ENCODE data around the gene SCYL1. TPM values are rescaled to one million over a fixed set of nuclear protein-coding genes. Genes with fewer than 3 reads are reported as not detected.

SCYL1 gene
- polyA plus RNA-seq, 3 donors: 60.9 to 68.7 (median 65.3) TPM

DNA sequence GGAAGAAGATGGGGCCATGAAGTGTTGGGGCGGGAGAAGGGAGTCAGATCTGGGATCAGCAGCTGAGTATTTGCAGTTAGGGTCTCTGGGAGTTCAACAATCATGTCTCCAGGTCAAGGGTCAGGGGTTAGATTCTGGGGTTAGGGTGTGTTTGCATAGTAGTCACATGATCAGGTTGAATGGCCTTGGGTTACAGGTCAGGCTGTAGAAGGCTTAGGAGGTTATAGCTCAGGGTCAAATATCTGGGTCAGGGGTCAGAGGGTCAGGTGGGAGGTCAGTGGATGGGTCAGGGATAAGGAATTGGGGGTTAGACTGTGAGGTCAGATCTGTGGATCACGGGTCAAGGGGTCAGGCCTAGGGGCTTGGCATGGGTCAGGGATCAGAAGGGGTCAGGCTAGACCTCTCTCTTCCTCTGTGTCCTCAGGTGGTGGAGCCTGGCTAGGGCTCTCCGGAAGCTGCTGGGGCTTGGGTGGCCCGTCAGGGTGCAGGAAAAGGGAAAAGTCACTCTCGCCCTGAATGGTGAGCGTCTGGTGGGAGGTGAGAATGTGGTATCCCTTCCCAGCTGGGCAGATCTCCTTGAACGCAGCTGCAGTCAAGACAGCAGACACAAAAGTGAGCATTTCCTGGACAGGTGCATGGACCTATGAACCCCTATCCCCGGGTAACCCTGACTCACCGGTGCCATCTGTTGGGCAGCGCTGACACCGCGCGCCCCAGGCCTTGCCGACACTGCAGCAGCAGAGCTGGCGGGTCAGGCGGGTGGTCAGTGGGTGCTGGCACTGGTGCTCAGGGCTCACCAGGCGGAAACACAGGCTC lies 26.9 kb downstream of the SCYL1 start:
- no peak for DNase-seq (ENCODE audit: low read depth in 3 of 3, low spot score in 2 of 3)

DNA sequence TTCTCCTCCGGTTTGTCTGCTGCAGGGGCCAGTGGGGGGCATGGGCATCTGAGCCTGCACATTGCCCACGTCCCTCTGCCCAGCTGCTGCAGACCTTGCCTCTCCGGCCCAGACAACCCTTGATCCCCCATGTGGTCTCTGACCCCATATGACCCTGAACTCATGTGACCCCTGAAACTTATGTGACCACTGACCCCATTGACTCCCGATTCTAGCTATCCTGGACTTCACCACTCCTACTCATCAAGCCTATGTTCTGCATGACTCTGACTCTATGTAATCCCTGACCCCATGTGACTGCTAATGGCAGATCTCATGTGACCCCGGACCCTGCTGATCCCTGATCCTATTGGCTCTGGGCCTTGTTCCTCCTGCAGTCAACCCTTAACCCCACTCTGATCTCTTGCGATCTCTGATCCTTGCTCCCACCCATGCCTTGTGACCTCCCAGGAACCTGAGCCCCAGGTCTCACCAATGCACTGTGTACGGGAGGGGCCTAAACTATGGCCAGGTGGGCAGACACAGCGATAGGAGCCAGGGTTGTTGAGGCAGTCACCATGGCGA lies 27.6 kb downstream of the SCYL1 start:
- no peak for DNase-seq (ENCODE audit: low read depth in 3 of 3, low spot score in 2 of 3)

DNA sequence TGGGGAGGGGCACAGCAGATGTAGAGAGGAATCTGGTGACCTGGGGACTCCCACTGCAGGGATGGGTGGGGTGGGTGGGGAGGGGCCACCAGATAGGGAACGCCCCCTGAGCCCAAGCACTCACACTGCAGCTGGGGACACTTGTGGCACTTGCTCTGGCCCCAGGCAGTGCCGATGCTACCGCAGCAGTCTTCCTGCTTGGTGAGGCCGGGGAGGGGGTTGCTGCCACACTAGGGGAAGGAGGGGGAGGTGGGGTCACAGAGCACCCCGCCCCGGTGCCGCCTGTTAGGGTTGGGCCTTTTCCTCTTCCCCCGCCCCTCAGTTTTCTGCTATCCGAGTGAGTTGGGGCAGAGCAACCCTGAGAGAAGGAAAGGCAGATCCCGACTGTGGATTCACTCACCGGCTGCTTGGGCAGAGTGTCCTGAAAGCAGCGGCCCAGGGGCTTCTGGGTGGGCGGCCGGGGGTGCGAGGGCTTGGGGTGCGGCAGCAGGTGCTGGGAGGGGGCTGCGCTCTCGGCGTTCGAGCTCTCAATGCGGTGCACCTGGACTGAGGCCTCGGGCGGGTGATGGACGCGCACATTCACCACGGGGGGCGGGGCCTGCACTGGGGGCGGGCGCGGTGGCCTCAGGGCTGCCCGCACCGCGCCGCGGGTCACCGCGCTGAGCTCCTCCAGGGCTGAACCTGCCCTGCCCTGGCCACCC lies 28.6 kb downstream of the SCYL1 start:
- DNase-seq (ENCODE audit: low read depth in 3 of 3, low spot score in 2 of 3): no peak

DNA sequence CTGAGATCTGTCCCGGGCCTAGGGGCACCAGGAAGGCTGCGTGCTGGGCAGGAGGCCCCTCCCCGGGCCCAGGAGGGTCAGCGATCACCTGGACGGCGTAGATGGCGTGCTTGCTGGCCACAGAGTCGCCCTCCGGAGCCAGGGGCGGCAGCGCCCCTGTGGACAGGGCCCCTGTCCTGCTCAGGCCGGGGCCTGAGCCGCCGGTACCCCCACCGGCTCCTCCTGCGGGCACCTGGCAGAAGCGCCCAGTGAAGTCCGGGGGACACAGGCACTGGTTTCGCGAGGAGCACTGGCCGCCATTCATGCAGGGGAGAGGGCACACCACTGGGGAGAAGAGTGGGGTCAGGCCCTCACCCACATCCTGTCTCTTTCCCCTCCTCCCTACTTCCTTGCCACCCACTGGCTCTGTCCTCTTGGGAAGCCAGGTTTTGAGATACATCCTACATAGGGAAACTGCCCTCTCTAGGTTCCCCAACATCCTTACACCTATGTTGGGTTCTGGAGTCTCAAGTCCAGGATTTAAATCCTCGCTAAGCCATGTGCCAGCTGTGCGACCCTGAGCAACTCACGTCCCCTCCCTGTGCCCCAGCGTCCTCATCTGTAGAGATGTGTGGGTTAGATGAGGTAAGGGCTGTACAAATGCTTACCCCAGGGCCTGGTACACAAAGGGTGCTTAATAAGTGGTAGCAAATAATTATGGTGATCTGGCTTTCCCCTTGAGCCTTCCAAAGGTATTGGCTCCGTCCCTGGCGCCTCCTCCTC lies 29.4 kb downstream of the SCYL1 start:
- DNase-seq (ENCODE audit: low read depth in 3 of 3, low spot score in 2 of 3): no peak

DNA sequence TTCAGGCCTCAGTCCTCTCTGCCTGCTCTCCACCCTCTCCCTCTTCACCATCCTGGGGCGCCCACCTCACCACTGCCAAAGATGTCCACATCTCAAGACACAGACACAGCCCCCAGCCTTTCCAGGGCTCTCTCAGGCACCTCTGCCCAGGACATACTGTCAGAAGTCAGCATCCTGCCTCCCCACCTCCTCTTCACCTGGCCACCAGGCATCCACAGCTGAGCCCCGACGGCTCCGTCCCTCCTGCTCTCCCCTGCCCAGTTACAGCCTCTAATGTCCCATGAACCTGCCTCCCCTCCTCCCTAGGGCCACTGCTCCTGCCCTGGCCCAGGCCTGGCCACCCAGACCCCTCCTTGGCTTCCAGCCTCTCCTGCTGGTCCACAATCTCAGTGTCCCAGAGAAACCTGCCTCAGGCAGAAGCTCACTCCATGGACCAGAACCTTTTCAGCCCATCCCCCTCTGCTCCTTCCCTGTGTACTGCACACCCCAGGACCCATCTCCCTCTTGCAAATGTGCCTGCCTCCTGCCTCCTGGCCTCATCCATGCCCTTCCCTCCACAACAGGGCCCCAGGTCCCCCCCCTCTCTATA lies 30.1 kb downstream of the SCYL1 start:
- no peak for DNase-seq (ENCODE audit: low read depth in 3 of 3, low spot score in 2 of 3)

DNA sequence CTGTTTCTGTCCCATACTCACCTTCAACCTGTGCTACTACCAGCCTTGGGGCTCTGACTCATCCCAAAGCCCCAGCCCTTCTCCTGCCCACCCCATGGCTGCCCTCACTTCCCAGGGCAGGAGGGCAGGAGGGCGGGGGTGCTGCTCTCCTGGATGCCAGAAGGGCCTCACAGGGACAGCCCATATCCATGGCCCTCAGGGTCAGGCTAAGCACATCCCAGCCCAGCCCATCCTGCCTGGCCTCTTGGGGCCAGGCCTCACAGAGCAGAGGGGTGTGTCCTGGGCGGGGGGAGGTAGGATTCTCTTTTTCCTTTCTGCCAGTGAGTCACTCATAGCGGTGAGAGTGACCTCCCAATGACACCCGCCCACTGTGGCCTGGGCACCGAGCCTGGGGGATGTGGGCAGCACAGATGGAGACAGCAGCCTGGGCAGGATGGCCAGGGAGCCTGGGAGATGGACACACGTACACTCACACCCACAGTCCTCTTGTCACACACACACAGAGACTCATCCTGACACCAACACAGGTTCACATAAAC lies 30.9 kb downstream of the SCYL1 start:
- DNase-seq (ENCODE audit: low read depth in 3 of 3, low spot score in 2 of 3): no peak

DNA sequence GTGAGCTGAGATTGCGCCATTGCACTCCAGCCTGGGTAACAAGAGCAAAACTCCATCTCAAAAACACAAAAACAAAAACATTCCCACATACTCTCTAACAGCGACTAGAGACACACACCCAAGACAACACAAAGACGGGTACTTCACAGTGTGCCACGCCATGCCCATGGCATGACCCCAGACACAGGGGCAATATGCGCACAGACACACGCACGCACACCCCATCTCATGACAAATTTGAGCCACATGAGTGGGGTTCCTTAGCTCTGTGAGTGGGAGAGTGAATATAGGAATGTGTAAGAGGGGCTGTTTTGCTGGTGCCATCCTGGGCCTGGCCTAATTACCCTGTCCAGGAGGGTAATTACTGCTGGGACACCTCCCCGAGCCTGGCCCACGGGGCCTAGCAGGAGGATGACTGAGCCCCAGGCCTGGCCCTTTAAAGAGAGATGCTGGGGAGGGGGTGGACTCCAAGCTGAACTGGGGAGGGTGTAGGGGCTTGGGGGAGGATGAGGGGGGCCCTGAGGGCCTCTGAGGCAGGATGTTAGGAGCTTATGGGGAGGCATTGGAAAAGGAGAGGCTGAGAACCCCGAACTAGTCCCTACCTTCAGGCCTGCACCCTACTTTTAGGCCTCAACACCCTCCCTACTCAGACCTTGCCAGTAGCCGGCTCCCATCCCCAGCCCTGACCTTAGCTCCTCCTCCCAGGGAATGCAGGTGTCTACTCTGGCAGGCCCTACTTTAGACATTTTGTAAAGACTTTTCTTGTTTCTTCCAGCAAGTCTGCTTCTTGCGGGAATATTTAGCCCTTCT lies 31.8 kb downstream of the SCYL1 start:
- no peak for DNase-seq (ENCODE audit: low read depth in 3 of 3, low spot score in 2 of 3)

DNA sequence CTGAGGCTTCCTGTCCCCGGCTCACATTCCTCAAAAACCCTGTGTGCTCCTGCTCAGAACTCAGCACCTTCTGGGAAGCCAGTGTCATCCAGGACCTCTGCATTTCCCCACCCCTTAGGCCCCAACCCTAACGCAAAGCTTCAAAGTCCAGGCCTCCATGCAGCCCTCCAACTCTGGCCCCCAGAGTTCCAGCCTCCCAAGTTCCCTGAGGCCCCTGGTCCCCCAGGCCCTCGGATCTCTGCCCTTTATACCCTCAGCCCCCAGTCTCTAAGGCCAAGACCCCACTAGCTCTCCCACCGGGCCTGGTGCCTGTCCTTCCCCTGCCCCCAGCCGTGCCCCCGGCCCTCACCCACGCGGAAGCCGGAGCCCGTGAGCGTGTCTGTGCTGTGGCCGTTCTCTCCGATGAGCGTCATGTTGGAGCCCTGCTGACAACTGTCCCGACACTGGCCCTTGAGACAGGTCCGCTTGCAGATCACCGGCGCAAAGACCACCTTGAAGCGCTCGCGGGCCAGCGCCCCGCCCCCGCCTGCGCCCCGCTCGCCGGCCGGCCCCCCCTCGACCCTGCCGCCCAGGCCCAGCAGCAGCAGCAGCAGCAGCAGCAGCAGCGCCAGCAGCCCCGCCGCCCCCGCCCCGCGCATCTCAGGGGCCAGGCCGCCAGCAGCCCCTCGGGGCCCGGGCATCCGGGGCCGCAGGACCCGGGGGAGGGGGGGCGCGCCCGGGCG lies 32.6 kb downstream of the SCYL1 start:
- DNase-seq (ENCODE audit: low read depth in 3 of 3, low spot score in 2 of 3): no peak

DNA sequence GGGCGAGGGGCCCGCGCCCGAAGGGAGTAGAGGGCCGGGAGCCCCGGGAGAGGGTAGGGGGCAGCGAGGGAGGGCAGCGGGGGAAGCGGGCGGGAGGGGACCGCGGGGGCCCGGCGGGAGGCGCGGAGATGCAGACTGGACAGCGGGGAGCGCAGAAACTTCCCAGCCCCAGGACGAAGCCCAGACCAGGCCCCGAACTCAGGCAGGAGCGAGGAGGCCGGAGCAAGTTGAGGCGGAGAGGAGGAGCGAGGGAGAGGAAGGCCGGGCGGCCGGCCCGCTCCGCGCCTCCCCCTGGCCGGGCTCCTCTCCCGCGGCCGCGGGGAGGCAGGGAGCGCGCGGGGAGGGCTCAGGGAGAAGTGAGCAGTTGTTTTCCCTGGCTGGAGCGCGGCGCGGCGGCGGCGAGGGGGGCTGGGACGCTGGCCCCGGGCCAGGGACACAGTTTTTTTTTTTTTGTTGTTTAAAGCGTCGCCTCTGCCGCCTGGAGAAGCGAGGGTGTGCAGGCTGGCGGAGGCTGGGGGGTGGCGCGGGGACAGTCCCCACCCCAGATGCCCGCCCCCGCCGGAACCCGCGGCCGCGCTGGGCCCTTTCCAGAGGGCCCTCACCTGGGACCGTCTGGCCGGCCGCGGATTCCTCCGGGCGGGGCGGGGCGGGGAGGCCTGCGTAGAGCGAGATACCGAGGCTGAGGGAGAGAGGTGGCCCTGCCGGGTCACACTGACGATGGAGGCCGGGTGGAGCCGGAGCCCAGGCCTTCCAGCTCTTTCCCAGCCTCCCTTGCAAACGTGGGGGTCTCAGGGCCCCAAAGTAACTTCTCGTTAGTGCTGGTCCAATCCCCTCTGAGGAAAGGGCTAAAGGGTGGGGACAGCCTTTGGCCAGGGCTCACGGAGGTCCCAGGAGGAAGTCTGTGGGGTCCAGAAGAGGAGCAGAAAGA lies 33.4 kb downstream of the SCYL1 start, which contains the start of gene LTBP3:
Gene LTBP3 (minus strand): TSS at position 358 of the 928 bp plus-strand sequence. CDS start 400 bp downstream, outside the sequence.
- DNase-seq (ENCODE audit: low read depth in 3 of 3, low spot score in 2 of 3): no peak

DNA sequence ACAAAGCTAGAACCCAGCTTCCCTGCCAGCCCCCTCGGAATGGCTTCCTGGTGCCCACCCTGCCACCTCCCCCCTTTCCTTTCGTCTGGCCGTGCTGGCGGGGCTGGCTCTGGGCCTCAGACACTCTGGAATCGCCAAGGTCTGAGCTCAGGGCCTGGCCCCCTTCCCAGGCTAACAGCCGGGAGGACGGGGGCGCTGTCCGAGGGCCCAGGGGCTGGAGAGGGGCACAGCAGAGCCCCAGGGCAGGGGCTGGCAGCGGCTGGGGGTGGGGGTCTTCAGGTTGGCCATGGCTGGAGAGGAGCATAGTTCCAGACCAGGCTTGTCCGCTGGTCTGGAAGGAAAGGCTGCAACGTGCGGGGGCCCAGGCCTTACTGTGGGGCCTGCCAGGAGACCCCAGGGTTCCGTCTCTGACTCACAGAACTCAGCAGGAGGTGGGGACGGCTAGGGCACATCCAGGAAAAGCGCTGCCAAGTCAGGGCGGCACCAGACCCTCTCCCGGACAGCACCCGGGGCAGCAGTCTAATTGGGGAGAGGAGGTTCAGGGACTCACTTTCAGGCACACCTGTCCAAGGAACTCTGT lies 34.1 kb downstream of the SCYL1 start:
- no peak for DNase-seq (ENCODE audit: low read depth in 3 of 3, low spot score in 2 of 3)

DNA sequence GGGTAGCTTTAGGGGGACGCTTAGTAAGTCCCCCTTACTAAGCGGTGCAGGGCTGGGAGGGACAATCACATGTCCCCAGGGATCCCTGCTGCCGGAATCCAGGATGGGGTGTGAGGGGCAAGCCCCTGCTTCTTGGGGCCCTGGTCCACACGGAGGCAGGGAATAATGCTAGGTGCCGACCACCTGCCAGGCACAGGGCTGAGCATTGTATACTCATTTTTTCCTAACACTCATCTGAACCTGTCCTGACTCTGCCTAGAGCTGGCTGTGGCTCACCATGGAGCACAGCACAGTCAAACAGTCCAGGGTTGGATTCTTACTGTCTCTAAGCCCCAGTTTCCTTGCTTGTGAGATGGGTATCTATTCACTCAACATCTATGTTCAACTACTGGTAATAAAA lies 34.7 kb downstream of the SCYL1 start:
- no peak for DNase-seq (ENCODE audit: low read depth in 3 of 3, low spot score in 2 of 3)

DNA sequence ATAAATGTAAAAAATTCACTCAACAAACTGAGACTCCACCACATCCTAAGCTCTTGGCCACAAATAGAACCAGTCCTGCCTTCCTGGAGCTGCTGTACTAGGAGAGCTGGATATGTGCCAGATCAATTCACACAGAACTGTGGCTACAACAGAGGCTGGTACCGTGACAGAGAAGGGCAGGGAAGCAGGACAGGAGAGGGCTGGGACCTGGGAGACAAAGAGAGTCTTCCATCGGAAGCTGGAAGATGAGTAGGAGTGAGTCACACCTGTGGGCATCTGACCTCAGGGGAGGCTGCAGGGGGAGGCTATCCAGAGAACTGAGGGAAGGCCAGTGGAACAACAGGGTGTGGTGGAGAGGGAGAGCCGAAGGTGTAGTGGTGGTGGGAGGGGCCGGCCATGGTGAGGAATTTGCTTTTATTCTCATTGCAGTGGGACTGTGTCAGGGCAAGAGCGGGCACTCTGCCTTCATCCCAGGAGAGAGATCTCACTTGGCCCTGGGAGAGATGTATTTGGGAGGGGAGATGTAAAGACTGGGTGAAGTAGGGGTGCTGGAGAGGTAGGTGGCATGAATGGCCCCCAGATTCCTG lies 35.2 kb downstream of the SCYL1 start:
- DNase-seq (ENCODE audit: low read depth in 3 of 3, low spot score in 2 of 3): no peak

DNA sequence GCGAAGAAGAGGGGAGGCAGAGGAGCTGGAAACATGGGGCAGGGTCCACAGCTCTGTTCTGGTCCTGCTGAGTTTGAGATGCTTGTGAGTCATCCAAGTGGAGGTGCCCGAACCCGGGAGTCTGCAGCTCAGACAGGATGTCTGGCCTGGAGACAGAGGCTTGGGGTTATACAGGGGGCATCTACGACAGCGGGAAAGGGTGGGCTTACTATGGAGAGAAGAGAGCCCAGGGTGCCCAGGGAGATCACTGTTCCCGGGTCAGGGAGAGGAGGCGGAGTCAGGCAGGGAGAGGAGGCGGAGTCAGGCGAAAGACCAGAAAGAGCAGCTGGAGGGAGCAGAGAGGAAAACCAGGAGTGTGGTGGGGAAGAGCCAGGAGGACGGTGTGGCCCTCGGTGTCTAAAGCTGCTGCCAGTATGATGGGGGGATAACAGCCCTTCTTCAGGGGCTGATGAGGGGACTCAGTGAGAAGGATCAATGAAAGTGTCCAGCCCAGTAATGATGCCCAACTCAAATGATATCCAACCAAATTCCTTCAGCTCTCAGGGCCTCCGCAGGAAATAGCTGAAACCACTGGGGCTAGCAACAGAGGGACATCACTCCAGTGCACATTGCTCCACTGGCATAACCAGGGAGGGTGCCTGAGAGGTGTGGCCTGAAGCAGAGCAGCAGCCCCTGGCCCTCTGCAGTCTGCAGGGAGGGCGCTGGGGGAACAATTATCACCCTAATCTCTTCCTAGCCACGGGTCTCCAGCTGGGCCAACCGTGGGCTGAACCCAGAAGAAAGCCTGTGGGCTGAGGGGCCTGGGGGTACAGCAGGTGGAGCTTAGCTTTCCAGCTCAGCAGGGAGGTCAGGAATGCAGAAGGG lies 35.9 kb downstream of the SCYL1 start:
- no peak for DNase-seq (ENCODE audit: low read depth in 3 of 3, low spot score in 2 of 3)

DNA sequence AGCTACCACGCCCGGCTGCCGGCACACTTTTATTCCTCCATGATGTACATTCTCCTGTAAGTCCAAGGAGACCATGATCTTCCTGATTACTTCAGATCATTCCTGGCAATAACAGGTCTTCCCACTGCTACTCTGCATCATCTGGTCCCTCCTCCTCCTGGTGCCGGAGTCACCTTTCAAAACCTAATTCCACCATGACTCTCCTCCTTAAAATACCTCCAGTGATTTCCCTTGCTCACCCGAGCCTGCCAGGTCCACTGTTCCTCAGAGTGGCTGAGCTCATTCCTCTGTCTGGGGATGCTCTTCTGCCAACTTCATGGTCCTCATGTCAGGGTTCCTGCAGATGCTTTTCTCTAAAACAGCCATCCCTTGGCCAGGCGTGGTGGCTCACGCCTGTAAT lies 37.1 kb downstream of the SCYL1 start:
- no peak for DNase-seq (ENCODE audit: low read depth in 3 of 3, low spot score in 2 of 3)

DNA sequence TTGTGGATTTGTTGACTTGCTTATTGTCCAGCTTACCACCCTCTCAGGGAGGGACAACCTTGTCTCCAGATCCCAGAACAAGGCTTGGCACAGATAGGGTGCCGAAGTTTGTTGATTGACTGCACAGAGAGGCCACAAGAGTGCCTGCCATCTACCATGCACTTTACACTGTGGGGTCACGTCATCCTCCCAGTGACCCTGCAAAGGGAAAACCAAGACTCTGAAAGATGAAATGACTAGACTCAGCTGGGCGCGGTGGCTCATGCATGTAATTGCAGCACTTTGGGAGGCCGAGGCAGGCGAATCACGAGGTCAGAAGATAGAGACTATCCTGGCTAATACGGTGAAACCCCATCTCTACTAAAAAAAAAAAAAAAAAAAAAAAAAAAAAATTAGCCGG lies 37.9 kb downstream of the SCYL1 start:
- no peak for DNase-seq (ENCODE audit: low read depth in 3 of 3, low spot score in 2 of 3)

DNA sequence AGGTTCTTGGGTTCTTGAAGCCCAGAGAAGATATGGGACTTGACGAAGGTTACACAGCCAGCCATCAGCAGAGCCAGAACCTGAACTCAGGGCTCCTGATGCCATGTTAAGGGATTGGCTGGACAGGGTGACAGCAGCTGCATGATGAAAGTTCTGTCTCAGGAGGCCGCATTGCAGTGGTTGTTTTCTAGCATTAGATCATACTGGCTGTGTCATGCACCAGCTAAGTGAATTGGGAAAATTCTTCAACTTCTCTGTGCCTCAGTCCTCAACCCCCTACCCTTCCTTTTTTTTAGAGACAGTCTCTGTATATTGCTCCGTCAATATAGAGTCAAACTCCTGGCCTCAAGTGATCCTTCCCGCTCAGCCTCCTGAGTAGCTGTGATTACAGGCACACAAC lies 38.7 kb downstream of the SCYL1 start:
- DNase-seq (ENCODE audit: low read depth in 3 of 3, low spot score in 2 of 3): no peak
